HCT116 (cell line): Measurements from ENCODE around the gene IL15RA. TPM values are rescaled to one million over a fixed set of nuclear protein-coding genes. Genes with fewer than 3 reads are reported as not detected.

Experiments used
- ATAC-seq: fragments of 200-7000 bp; cut with Tn5 transposase; 2 replicates; pipeline ENCODE4 v1.9.1; 2020; ENCODE audit warnings: mild to moderate bottlenecking, moderate library complexity
- BruUV-seq: library from RNA; stranded (reverse); fragments of 400-500 nt; replicated peaks from 2 replicates; lab custom pipeline; 2021; lab: Mats Ljungman, UMichigan
- CTCF ChIA-PET: fragments of 300-600 bp; sonication (Branson Sonifier 250); formaldehyde crosslinking; loops from one replicate; lab custom pipeline; 2021; ENCODE audit warnings: antibody characterized with exemption; lab: Charles Lee
- POLR2A ChIA-PET: fragments of 300-600, 350-600 bp; sonication (Branson Sonifier 250); formaldehyde crosslinking; loops from one replicate; lab custom pipeline; 2021; ENCODE audit warnings: antibody characterized with exemption; lab: Charles Lee
- RAD21 ChIA-PET, 2 experiments: fragments of 300-600 bp; sonication (Branson Sonifier 250); formaldehyde crosslinking; loops; one replicate each; lab custom pipeline; 2023; ENCODE audit warnings: low total read pairs in 2 of 2; ENCODE audit not compliant: uncharacterized antibody in 2 of 2, unreplicated experiment in 2 of 2, low non-redundant PET in 1 of 2; lab: Charles Lee
- DNase-seq: peaks from one replicate; pipeline ENCODE4 v3.0.0-alpha.2; 2010; ENCODE audit warnings: low read depth, low spot score
- H2AFZ ChIP-seq: fragments of 200-600 bp; shearing (Covaris generic), sonication (generic); 2 replicates; pipeline ENCODE4 v1.6.1; 2017; ENCODE audit warnings: low read depth, mixed run types, mixed read lengths, antibody characterized with exemption, low read length; ENCODE audit not compliant: poor library complexity, severe bottlenecking
- H3K27ac ChIP-seq: 2 replicates; pipeline ENCODE4 v1.5.1; 2012; ENCODE audit warnings: low read depth, low read length
- H3K27me3 ChIP-seq: fragments of 200-600 bp; sonication (generic); 2 replicates; pipeline ENCODE4 v1.6.1; 2016; ENCODE audit warnings: mixed run types, low read length, mixed read lengths; ENCODE audit not compliant: insufficient read depth
- H3K36me3 ChIP-seq, 2 experiments: fragments of 200-500 bp in 1 of 2; fragments of 200-600 bp in 1 of 2; sonication (Bioruptor generic) in 1 of 2; sonication (generic) in 1 of 2; 2 replicates each; pipeline versions ENCODE4 v1.5.1 to v1.6.1; 2014 to 2016; ENCODE audit warnings: low read length in 2 of 2, inconsistent platforms in 1 of 2, mixed read lengths in 1 of 2, mixed run types in 1 of 2; ENCODE audit not compliant: insufficient read depth in 2 of 2, control insufficient read depth in 1 of 2
- H3K4me1 ChIP-seq, 2 experiments: fragments of 200-600 bp in 1 of 2; sonication (generic) in 1 of 2; 2 replicates each; pipeline versions ENCODE4 v1.5.1 to v1.6.1; 2012 to 2017; ENCODE audit warnings: low read length in 2 of 2, inconsistent platforms in 1 of 2, mild to moderate bottlenecking in 1 of 2, mixed read lengths in 1 of 2, mixed run types in 1 of 2, moderate library complexity in 1 of 2; ENCODE audit not compliant: insufficient read depth in 2 of 2, control insufficient read depth in 1 of 2
- H3K4me2 ChIP-seq: fragments of 200-600 bp; sonication (generic); 2 replicates; pipeline ENCODE4 v1.6.1; 2017; ENCODE audit warnings: mixed run types, low read length, mixed read lengths
- H3K4me3 ChIP-seq, 2 experiments: fragments of 200-600 bp in 1 of 2; sonication (generic) in 1 of 2; replicated peaks in 1 of 2; 2 replicates each; pipeline ENCODE4 v1.5.1; 2011 to 2016; ENCODE audit warnings: low read length in 2 of 2, control low read depth in 1 of 2, low read depth in 1 of 2, mild to moderate bottlenecking in 1 of 2, mixed read lengths in 1 of 2, mixed run types in 1 of 2
- H3K79me2 ChIP-seq: fragments of 200-600 bp; sonication (generic); 2 replicates; pipeline ENCODE4 v1.6.1; 2017; ENCODE audit warnings: mild to moderate bottlenecking, mixed run types, low read length, moderate library complexity, mixed read lengths; ENCODE audit not compliant: insufficient read depth
- H3K9ac ChIP-seq: fragments of 200-600 bp; sonication (generic); 2 replicates; pipeline ENCODE4 v1.6.1; 2016; ENCODE audit warnings: low read length, mixed read lengths
- H3K9me2 ChIP-seq: fragments of 200-600 bp; sonication (generic), shearing (Covaris generic); 2 replicates; pipeline ENCODE4 v1.6.1; 2017; ENCODE audit warnings: mixed run types, mild to moderate bottlenecking, moderate library complexity; ENCODE audit not compliant: insufficient read depth
- H3K9me3 ChIP-seq, 2 experiments: fragments of 200-500 bp in 1 of 2; fragments of 200-600 bp in 1 of 2; sonication (Bioruptor generic) in 1 of 2; sonication (generic) in 1 of 2; 2 replicates each; pipeline ENCODE4 v1.6.1; 2014 to 2017; ENCODE audit warnings: low read length in 2 of 2, mixed read lengths in 2 of 2, inconsistent platforms in 1 of 2, low read depth in 1 of 2, mild to moderate bottlenecking in 1 of 2, mixed run types in 1 of 2, moderate library complexity in 1 of 2; ENCODE audit not compliant: control insufficient read depth in 1 of 2, insufficient read depth in 1 of 2
- H4K20me1 ChIP-seq: fragments of 200-600 bp; sonication (generic), shearing (Covaris generic); 2 replicates; pipeline ENCODE4 v1.6.1; 2017; ENCODE audit warnings: mixed run types, mild to moderate bottlenecking, moderate library complexity; ENCODE audit not compliant: insufficient read depth
- CBX3 ChIP-seq: IDR thresholded peaks from 2 replicates; pipeline ENCODE4 v1.6.1; 2012; ENCODE audit warnings: low read depth
- CEBPB ChIP-seq: IDR thresholded peaks from 2 replicates; pipeline ENCODE4 v1.6.1; 2012; ENCODE audit warnings: low read depth
- ELF1 ChIP-seq: IDR thresholded peaks from 2 replicates; pipeline ENCODE4 v1.6.1; 2012; ENCODE audit warnings: low read depth, borderline replicate concordance
- EZH2 ChIP-seq: fragments of 200-600 bp; sonication (generic); IDR thresholded peaks from 2 replicates; pipeline ENCODE4 v1.6.1; 2017; ENCODE audit warnings: antibody characterized with exemption, mixed run types
- EZH2phosphoT487 ChIP-seq: fragments of 200-600 bp; IDR thresholded peaks from 2 replicates; pipeline ENCODE4 v1.6.1; 2018; ENCODE audit warnings: antibody characterized with exemption, borderline replicate concordance
- FOSL1 ChIP-seq: IDR thresholded peaks from 2 replicates; pipeline ENCODE4 v1.6.1; 2012; ENCODE audit warnings: low read depth
- JUND ChIP-seq: IDR thresholded peaks from 2 replicates; pipeline ENCODE4 v1.6.1; 2012
- MAX ChIP-seq: IDR thresholded peaks from 2 replicates; pipeline ENCODE4 v1.6.1; 2012
- POLR2AphosphoS5 ChIP-seq: IDR thresholded peaks from 2 replicates; pipeline ENCODE4 v1.6.1; 2011; ENCODE audit warnings: mild to moderate bottlenecking, low read depth, low read length, moderate library complexity
- RAD21 ChIP-seq: IDR thresholded peaks from 2 replicates; pipeline ENCODE4 v1.6.1; 2012; ENCODE audit warnings: low read depth, mild to moderate bottlenecking
- SP1 ChIP-seq: IDR thresholded peaks from 2 replicates; pipeline ENCODE4 v1.6.1; 2012; ENCODE audit warnings: low read depth
- SRF ChIP-seq: IDR thresholded peaks from 2 replicates; pipeline ENCODE4 v1.6.1; 2012; ENCODE audit warnings: low read depth
- TCF7L2 ChIP-seq: IDR thresholded peaks from 2 replicates; pipeline ENCODE4 v1.7.0; 2011; ENCODE audit warnings: borderline replicate concordance, inconsistent platforms; ENCODE audit not compliant: insufficient read depth, insufficient read length; ENCODE audit errors: extremely low read depth
- YY1 ChIP-seq: IDR thresholded peaks from 2 replicates; pipeline ENCODE4 v1.6.1; 2011; ENCODE audit warnings: low read length, low read depth, moderate library complexity, mild to moderate bottlenecking; ENCODE audit not compliant: insufficient replicate concordance; ENCODE audit errors: extremely low read depth
- ZBTB33 ChIP-seq: IDR thresholded peaks from 2 replicates; pipeline ENCODE4 v1.6.1; 2011; ENCODE audit warnings: mild to moderate bottlenecking, low read length, moderate library complexity; ENCODE audit not compliant: insufficient replicate concordance; ENCODE audit errors: extremely low read depth
- ZFX ChIP-seq: fragments of 450-650 bp; IDR thresholded peaks from 2 replicates; pipeline ENCODE4 v1.6.1; 2017
- ZNF274 ChIP-seq: fragments of 200-500 bp; sonication (Bioruptor generic); IDR thresholded peaks from 2 replicates; pipeline ENCODE4 v1.6.1; 2014; ENCODE audit warnings: mild to moderate bottlenecking, low read depth, low read length, inconsistent platforms
- intact Hi-C: fragments of 100-400 bp; cut with micrococcal nuclease; formaldehyde crosslinking; loops from 2 replicates; pipeline ENCODE4 v1.10.0; 2022
- total RNA-seq: library from RNA; stranded (reverse); gene quantifications from one replicate; pipeline ENCODE4 v1.2.1, GENCODE V29; 2021; ENCODE audit not compliant: unreplicated experiment
- TF ChIP-seq, protein P1 (sequence below), 3 experiments: fragments of 200-600 bp in 1 of 3; sonication (generic) in 1 of 3; IDR thresholded peaks in 2 of 3; conservative IDR thresholded peaks in 1 of 3; 2 replicates each; pipeline ENCODE4 v1.5.1; 2012 to 2017; ENCODE audit warnings: low read depth in 2 of 3, low read length in 2 of 3, antibody characterized with exemption in 1 of 3, borderline replicate concordance in 1 of 3, control low read depth in 1 of 3, mild to moderate bottlenecking in 1 of 3, mixed read lengths in 1 of 3, mixed run types in 1 of 3, moderate library complexity in 1 of 3; ENCODE audit not compliant: insufficient read depth in 1 of 3
- TF ChIP-seq, protein P2 (sequence below): IDR thresholded peaks from 2 replicates; pipeline ENCODE4 v1.6.1; 2012

The IL15RA gene
- total RNA-seq, 1 experiment from 2014 or later: 10.5 TPM

DNA sequence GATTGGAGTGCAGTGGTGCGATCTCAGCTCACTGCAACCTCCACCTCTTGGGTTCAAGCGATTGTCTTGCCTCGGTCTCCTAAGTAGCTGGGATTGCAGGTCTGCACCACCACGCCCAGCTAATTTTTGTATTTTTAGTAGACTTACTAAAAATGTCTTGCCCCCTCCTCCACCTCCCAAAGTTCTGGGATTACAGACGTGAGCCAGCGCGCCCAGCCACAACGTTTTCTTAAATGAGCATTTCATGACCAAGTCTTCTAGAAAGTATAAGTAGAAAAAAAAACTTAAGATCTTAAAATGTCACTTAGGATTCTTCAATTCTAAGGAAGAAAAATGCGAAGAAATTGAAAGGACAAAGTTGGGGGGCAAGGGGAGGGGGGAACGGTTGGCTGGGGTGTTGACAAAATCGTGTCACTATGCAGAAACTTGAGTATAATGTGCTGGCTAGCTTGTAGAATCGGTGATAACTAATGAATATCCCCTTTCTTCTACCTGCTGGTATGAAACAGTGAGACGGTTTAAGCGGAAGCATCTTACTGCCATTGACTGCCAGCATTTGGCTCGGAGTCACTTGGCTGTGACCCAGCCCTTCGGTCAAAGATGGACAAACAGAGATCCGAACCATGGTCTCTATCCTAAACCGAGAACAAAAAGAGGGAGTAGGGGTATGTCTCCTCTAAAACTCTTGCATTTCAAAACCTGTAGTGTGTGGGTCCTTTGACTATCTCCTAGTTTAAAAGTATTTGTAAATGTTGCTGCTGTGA is 74.7 kb downstream of the IL15RA start:
- intact Hi-C loops: no loop called here
- Histone ChIP-seq H2AFZ (no peak overlapping the region), H3K4me3 (no peak overlapping the region), H3K4me2 (no peak overlapping the region), H3K36me3 (peaks cover 0 to 5% of the 10 kb centered on the region in 2 experiments; a peak in 2 of 4 replicates), H4K20me1 (no peaks in the 10 kb centered on the region), H3K9me2 (no peaks in the 10 kb centered on the region), H3K9me3 (peaks cover 0 to 3% of the 10 kb centered on the region in 2 experiments; a peak in 1 of 4 replicates), H3K79me2 (no peaks in the 10 kb centered on the region; the same call in 1 of the 2 replicates), H3K4me1 (no peaks in the 10 kb centered on the region), H3K27me3 (no peaks in the 10 kb centered on the region), H3K9ac (no peak overlapping the region), H3K27ac (no peak overlapping the region)
- ATAC-seq (no peak), DNase-seq (no peak)
- POLR2A ChIA-PET: interaction anchor here (1.6 kb wide), 1 partner anchor 13 kb away, joined by 4 read pairs; the partner anchor contains the start of genes ANKRD16 and FBH1
- no TSS peak for BruUV-seq
- RAD21 ChIA-PET: no interaction called here
- no peak for TF ChIP-seq EZH2phosphoT487
- TF ChIP-seq, protein P1, sequence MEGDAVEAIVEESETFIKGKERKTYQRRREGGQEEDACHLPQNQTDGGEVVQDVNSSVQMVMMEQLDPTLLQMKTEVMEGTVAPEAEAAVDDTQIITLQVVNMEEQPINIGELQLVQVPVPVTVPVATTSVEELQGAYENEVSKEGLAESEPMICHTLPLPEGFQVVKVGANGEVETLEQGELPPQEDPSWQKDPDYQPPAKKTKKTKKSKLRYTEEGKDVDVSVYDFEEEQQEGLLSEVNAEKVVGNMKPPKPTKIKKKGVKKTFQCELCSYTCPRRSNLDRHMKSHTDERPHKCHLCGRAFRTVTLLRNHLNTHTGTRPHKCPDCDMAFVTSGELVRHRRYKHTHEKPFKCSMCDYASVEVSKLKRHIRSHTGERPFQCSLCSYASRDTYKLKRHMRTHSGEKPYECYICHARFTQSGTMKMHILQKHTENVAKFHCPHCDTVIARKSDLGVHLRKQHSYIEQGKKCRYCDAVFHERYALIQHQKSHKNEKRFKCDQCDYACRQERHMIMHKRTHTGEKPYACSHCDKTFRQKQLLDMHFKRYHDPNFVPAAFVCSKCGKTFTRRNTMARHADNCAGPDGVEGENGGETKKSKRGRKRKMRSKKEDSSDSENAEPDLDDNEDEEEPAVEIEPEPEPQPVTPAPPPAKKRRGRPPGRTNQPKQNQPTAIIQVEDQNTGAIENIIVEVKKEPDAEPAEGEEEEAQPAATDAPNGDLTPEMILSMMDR (IDR thresholded peaks at IDR 0.05 in 2 of 3, conservative IDR thresholded peaks at IDR 0.05 in 1 of 3; ENCODE audit: borderline replicate concordance in 1 of 3, insufficient read depth in 1 of 3, low read depth in 2 of 3, low read length in 2 of 3): no peak
- TF ChIP-seq ZNF274: no peak
- no peak for TF ChIP-seq YY1
- TF ChIP-seq SRF: no peak
- no peak for TF ChIP-seq SP1
- no peak for TF ChIP-seq MAX
- no peak for TF ChIP-seq EZH2
- TF ChIP-seq POLR2AphosphoS5: no peak
- TF ChIP-seq TCF7L2: no peak
- TF ChIP-seq RAD21: no peak
- no peak for TF ChIP-seq JUND
- TF ChIP-seq ELF1: no peak
- no peak for TF ChIP-seq ZBTB33
- no peak for TF ChIP-seq ZFX
- TF ChIP-seq, protein P2, sequence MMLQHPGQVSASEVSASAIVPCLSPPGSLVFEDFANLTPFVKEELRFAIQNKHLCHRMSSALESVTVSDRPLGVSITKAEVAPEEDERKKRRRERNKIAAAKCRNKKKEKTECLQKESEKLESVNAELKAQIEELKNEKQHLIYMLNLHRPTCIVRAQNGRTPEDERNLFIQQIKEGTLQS: no peak
- TF ChIP-seq CEBPB: no peak
- TF ChIP-seq FOSL1: no peak
- TF ChIP-seq CBX3: no peak
- CTCF ChIA-PET: no interaction called here
